H1 (cell line): ENCODE measurements around the gene LPCAT3. TPM values are rescaled to one million over a fixed set of nuclear protein-coding genes. Genes with fewer than 3 reads are reported as not detected.

Experiments used
- CTCF ChIA-PET: fragments of 300-600 bp; sonication (Branson Sonifier 250); formaldehyde crosslinking; loops from one replicate; lab custom pipeline; 2021; ENCODE audit not compliant: partially characterized antibody; lab: Charles Lee
- POLR2A ChIA-PET: fragments of 300-600 bp; sonication (Branson Sonifier 250); formaldehyde crosslinking; loops from one replicate; lab custom pipeline; 2021; ENCODE audit warnings: inconsistent platforms; ENCODE audit not compliant: partially characterized antibody; lab: Charles Lee
- DNase-seq, 2 experiments: peaks; one replicate each; pipeline versions ENCODE4 v3.0.0 to v3.0.0-alpha.2; 2010 to 2022; ENCODE audit warnings: low spot score in 2 of 2, low read depth in 1 of 2, mixed read lengths in 1 of 2
- FAIRE-seq: peaks from 2 replicates; lab custom pipeline; 2011; peaks lifted over from hg19 to GRCh38; lab: Jason Lieb, UNC
- H2AFZ ChIP-seq: 2 replicates; pipeline ENCODE4 v1.8.1; 2012; ENCODE audit warnings: low read length, inconsistent platforms
- H2AK5ac ChIP-seq: 2 replicates; pipeline ENCODE4 v1.6.1; 2013; ENCODE audit warnings: low read depth, low read length
- H2BK120ac ChIP-seq: replicated peaks from 2 replicates; pipeline ENCODE3; 2013; ENCODE audit warnings: low read depth, low read length, inconsistent platforms
- H2BK12ac ChIP-seq: 2 replicates; pipeline ENCODE4 v1.6.1; 2013; ENCODE audit warnings: low read depth, low read length
- H2BK15ac ChIP-seq: 2 replicates; pipeline ENCODE4 v1.6.1; 2013; ENCODE audit warnings: low read length
- H2BK20ac ChIP-seq: 2 replicates; pipeline ENCODE4 v1.6.1; 2013; ENCODE audit warnings: low read length
- H2BK5ac ChIP-seq: 2 replicates; pipeline ENCODE4 v1.6.1; 2013; ENCODE audit warnings: low read depth, low read length
- H3K14ac ChIP-seq: 2 replicates; pipeline ENCODE4 v1.6.1; 2013; ENCODE audit warnings: inconsistent platforms; ENCODE audit not compliant: insufficient read length
- H3K18ac ChIP-seq: 2 replicates; pipeline ENCODE4 v1.6.1; 2013; ENCODE audit warnings: low read length; ENCODE audit errors: extremely low read depth
- H3K23ac ChIP-seq: 2 replicates; pipeline ENCODE4 v1.6.1; 2013; ENCODE audit warnings: inconsistent platforms; ENCODE audit not compliant: insufficient read length
- H3K23me2 ChIP-seq: 2 replicates; pipeline ENCODE4 v1.6.1; 2013; ENCODE audit warnings: low read depth, low read length
- H3K27ac ChIP-seq: 2 replicates; pipeline ENCODE4 v1.6.1; 2011; ENCODE audit warnings: low read depth, low read length, inconsistent platforms
- H3K27me3 ChIP-seq, 4 experiments: replicated peaks in 1 of 4; 1 replicate in 1 of 4; 2 replicates in 3 of 4; pipeline versions ENCODE4 v1.6.1 to v1.8.1; 2011 to 2013; ENCODE audit warnings: low read length in 3 of 4, mild to moderate bottlenecking in 3 of 4, inconsistent platforms in 2 of 4, mixed read lengths in 2 of 4, moderate library complexity in 1 of 4; ENCODE audit not compliant: control insufficient read depth in 3 of 4, insufficient read depth in 3 of 4; ENCODE audit errors: extremely low read depth in 1 of 4
- H3K36me3 ChIP-seq, 4 experiments: 2 replicates each; pipeline versions ENCODE4 v1.6.1 to v1.8.1; 2011 to 2013; ENCODE audit warnings: mild to moderate bottlenecking in 4 of 4, low read length in 3 of 4, moderate library complexity in 2 of 4, control low read depth in 1 of 4, inconsistent platforms in 1 of 4; ENCODE audit not compliant: insufficient read depth in 4 of 4, control insufficient read depth in 2 of 4
- H3K4ac ChIP-seq: replicated peaks from 2 replicates; pipeline ENCODE3; 2013; ENCODE audit warnings: low read length, low read depth, mixed read lengths, inconsistent platforms; ENCODE audit not compliant: insufficient read length
- H3K4me1 ChIP-seq, 4 experiments: replicated peaks in 1 of 4; 1 replicate in 1 of 4; 2 replicates in 3 of 4; pipeline versions ENCODE4 v1.6.1 to v1.8.1; 2011 to 2013; ENCODE audit warnings: low read length in 3 of 4, inconsistent platforms in 2 of 4, mixed read lengths in 1 of 4; ENCODE audit not compliant: insufficient read depth in 4 of 4, control insufficient read depth in 3 of 4
- H3K4me2 ChIP-seq, 2 experiments: 2 replicates each; pipeline versions ENCODE4 v1.6.1 to v1.8.1; 2011 to 2013; ENCODE audit warnings: low read depth in 2 of 2, low read length in 2 of 2, control low read depth in 1 of 2, inconsistent platforms in 1 of 2, mild to moderate bottlenecking in 1 of 2; ENCODE audit not compliant: insufficient read depth in 1 of 2
- H3K4me3 ChIP-seq, 4 experiments: fragments of 200-600, 300-600 bp in 1 of 4; sonication (generic), shearing (Covaris generic), sonication (Bioruptor Twin) in 1 of 4; 2 replicates each; pipeline versions ENCODE4 v1.5.1 to v1.8.1; 2011 to 2016; ENCODE audit warnings: low read length in 4 of 4, low read depth in 3 of 4, control low read depth in 2 of 4, inconsistent platforms in 2 of 4, mild to moderate bottlenecking in 2 of 4, mixed read lengths in 1 of 4, moderate library complexity in 1 of 4; ENCODE audit not compliant: insufficient read depth in 2 of 4; ENCODE audit errors: extremely low read depth in 1 of 4
- H3K56ac ChIP-seq: replicated peaks from 2 replicates; pipeline ENCODE3; 2013; ENCODE audit warnings: low read depth, mild to moderate bottlenecking, mixed read lengths, low read length, inconsistent platforms; ENCODE audit not compliant: insufficient read length
- H3K79me1 ChIP-seq: 2 replicates; pipeline ENCODE4 v1.6.1; 2013; ENCODE audit warnings: low read depth, low read length, control low read depth
- H3K79me2 ChIP-seq, 2 experiments: 2 replicates each; pipeline versions ENCODE4 v1.6.1 to v1.8.1; 2012 to 2013; ENCODE audit warnings: low read length in 2 of 2, mild to moderate bottlenecking in 2 of 2, inconsistent platforms in 1 of 2; ENCODE audit not compliant: insufficient read depth in 2 of 2, control insufficient read depth in 1 of 2
- H3K9ac ChIP-seq, 4 experiments: replicated peaks in 1 of 4; 1 replicate in 1 of 4; 2 replicates in 3 of 4; pipeline versions ENCODE4 v1.6.1 to v1.8.1; 2011 to 2013; ENCODE audit warnings: low read depth in 3 of 4, low read length in 3 of 4, control low read depth in 2 of 4, mild to moderate bottlenecking in 2 of 4, moderate library complexity in 2 of 4, inconsistent platforms in 1 of 4; ENCODE audit errors: extremely low read depth in 1 of 4
- H3K9me3 ChIP-seq, 2 experiments: 2 replicates each; pipeline versions ENCODE4 v1.6.1 to v1.8.1; 2012 to 2013; ENCODE audit warnings: mild to moderate bottlenecking in 2 of 2, moderate library complexity in 2 of 2, control low read depth in 1 of 2, inconsistent platforms in 1 of 2, low read depth in 1 of 2, low read length in 1 of 2, mixed read lengths in 1 of 2; ENCODE audit not compliant: insufficient read depth in 2 of 2
- H4K20me1 ChIP-seq, 2 experiments: replicated peaks in 1 of 2; 2 replicates each; pipeline versions ENCODE3 to v1.8.1; 2011 to 2013; ENCODE audit warnings: inconsistent platforms in 2 of 2, low read length in 2 of 2, mild to moderate bottlenecking in 1 of 2; ENCODE audit not compliant: insufficient read depth in 2 of 2, control insufficient read depth in 1 of 2
- H4K5ac ChIP-seq: 2 replicates; pipeline ENCODE4 v1.6.1; 2013; ENCODE audit warnings: low read length, low read depth, mixed read lengths, inconsistent platforms; ENCODE audit not compliant: insufficient read length
- H4K8ac ChIP-seq: 2 replicates; pipeline ENCODE4 v1.8.0; 2013; ENCODE audit warnings: mild to moderate bottlenecking, moderate library complexity, low read length, inconsistent platforms; ENCODE audit not compliant: insufficient read depth; ENCODE audit errors: extremely low read depth
- H4K91ac ChIP-seq: replicated peaks from 2 replicates; pipeline ENCODE3; 2013; ENCODE audit warnings: low read length, mixed read lengths, inconsistent platforms; ENCODE audit not compliant: insufficient read length
- BCL11A ChIP-seq, 2 experiments: IDR thresholded peaks; one replicate each; pipeline ENCODE4 v1.6.1; 2011; ENCODE audit warnings: low read depth in 2 of 2, low read length in 2 of 2, mild to moderate bottlenecking in 2 of 2
- FOSL1 ChIP-seq: IDR thresholded peaks from 2 replicates; pipeline ENCODE4 v1.6.1; 2011; ENCODE audit warnings: mild to moderate bottlenecking, low read depth, low read length, moderate library complexity; ENCODE audit not compliant: insufficient read depth
- KDM1A ChIP-seq: fragments of 200-600, 300-600 bp; sonication (generic); IDR thresholded peaks from 2 replicates; pipeline ENCODE4 v1.7.1; 2016; ENCODE audit warnings: mild to moderate bottlenecking, low read length, borderline replicate concordance
- KDM5A ChIP-seq: fragments of 200-600 bp; IDR thresholded peaks from 2 replicates; pipeline ENCODE4 v1.7.1; 2012; ENCODE audit warnings: mild to moderate bottlenecking, low read length, inconsistent platforms, mixed read lengths
- POLR2AphosphoS5 ChIP-seq: IDR thresholded peaks from 2 replicates; pipeline ENCODE4 v1.6.1; 2011; ENCODE audit warnings: low read depth, low read length
- SRF ChIP-seq: IDR thresholded peaks from 2 replicates; pipeline ENCODE4 v1.6.1; 2011; ENCODE audit warnings: mild to moderate bottlenecking, low read depth, low read length, moderate library complexity
- WGBS, 2 experiments: shearing (Covaris generic) in 1 of 2; methylation state at CpG; one replicate each; pipeline versions ENCODE4 v1.1.6 to v1.1.7; 2013 to 2015; ENCODE audit warnings: low lambda C conversion rate in 2 of 2, mixed read lengths in 2 of 2, inconsistent platforms in 1 of 2, low coverage in 1 of 2, missing lambda C conversion rate in 1 of 2; ENCODE audit not compliant: insufficient replicate concordance in 2 of 2, insufficient coverage in 1 of 2, insufficient read length in 1 of 2; ENCODE audit errors: extremely low coverage in 1 of 2, missing lambda C conversion rate in 1 of 2; 5-methylcytosine and 5-hydroxymethylcytosine counted together
- polyA plus RNA-seq, 7 experiments: library from polyadenylated mRNA; depleted of rRNA in 3 of 7; stranded (reverse) in 5 of 7; unstranded in 2 of 7; fragments of >200 nt in 5 of 7; fragments of 200-250 nt in 2 of 7; gene quantifications; 1 replicate in 5 of 7; 2 replicates in 1 of 7; 4 replicates in 1 of 7; pipeline versions ENCODE4 v1.2.1 to v1.2.3, GENCODE V29; 2011 to 2013; ENCODE audit warnings: missing spikeins in 2 of 7, mixed read lengths in 2 of 7
- total RNA-seq: library from RNA; stranded (reverse); fragmentation: NEBNext Ultra II Directional; extraction: Animal tissue kit (Norgen Biotek cat#: 25700); gene quantifications from 2 replicates; pipeline ENCODE4 v1.2.1, GENCODE V29; 2021

The LPCAT3 gene
- total and polyA plus RNA-seq, 2 of the 8 experiments (the other 6 are each of a cell fraction or from before 2014, with no cell fraction given), result 55.8 to 70.4 TPM

DNA sequence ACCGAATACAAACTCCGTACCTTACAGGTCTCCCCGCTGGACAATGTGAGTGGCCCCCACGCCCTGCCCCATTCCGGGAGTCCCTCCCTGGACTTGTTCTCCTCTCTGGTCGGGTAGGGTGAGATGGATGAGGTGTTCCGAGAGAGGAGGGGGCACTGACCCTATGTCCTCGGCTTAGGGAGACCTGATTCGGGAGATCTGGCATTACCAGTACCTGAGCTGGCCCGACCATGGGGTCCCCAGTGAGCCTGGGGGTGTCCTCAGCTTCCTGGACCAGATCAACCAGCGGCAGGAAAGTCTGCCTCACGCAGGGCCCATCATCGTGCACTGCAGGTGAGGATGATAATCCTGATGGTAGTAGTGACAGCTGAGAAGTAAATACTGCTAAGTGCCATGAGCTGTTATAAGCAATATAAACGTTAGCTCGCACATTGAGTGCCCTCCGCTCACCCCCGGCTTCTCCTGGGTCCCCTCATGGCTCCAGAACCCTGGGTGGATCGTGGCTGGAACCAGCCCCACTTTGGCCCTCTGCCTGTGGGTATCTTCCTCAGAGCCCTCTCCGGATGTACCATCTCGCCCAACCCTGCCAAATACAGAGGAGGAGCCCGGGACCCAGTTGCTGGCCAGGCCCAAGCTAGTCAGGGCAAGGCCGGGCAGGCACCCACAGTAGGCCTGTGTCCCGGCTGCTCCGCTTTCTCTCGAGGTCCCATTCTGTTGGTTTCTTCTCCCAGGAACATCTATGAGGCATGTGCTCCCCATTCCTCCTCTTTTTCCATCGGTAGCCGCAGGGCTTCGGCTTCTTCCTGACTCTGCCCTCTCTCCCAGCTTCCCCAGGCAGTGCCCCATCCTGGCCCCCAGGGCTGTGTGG, 60.3 kb downstream of the LPCAT3 start:
- FAIRE-seq (no peak), DNase-seq (no peak)
- Histone ChIP-seq H3K23ac (no peak overlapping the region), H4K8ac (no peak overlapping the region; the same call in 1 of the 2 replicates), H3K27ac (no peak overlapping the region), H3K23me2 (peaks cover 7% of the 10 kb centered on the region; the same call in 1 of the 2 replicates), H3K36me3 (no peaks in the 10 kb centered on the region), H3K79me1 (no peaks in the 10 kb centered on the region), H3K79me2 (peaks cover 0 to 2% of the 10 kb centered on the region in 2 experiments; a peak in 1 of 4 replicates), H3K9ac (no peak overlapping the region), H2AFZ (no peak overlapping the region), H2BK120ac (no peak overlapping the region), H4K5ac (no peak overlapping the region), H2BK15ac (no peak overlapping the region), H3K56ac (no peak overlapping the region), H3K14ac (no peak overlapping the region), H3K4me3 (no peak overlapping the region), H3K4ac (no peak overlapping the region), H2BK20ac (no peak overlapping the region), H3K27me3 (no peaks in the 10 kb centered on the region), H3K4me1 (peaks cover 3 to 26% (median 22%) of the 10 kb centered on the region in 4 experiments), H3K9me3 (no peaks in the 10 kb centered on the region), H3K4me2 (no peak overlapping the region), H2BK12ac (no peak overlapping the region), H2BK5ac (no peak overlapping the region; the same call in 1 of the 2 replicates), H2AK5ac (peak overlapping the region; percentile 46; the same call in 1 of the 2 replicates), H4K20me1 (no peaks in the 10 kb centered on the region), H4K91ac (no peak overlapping the region), H3K18ac (no peak overlapping the region)
- TF ChIP-seq BCL11A (IDR thresholded peaks at IDR 0.05; ENCODE audit: low read depth in 2 of 2, low read length in 2 of 2) (no peak), FOSL1 (no peak), POLR2AphosphoS5 (no peak), KDM5A (no peak), KDM1A (no peak), SRF (no peak)
- WGBS, 2 experiments, result 88% methylated on average over 28 of the region's 28 CpGs; no CpG with 5 or more reads in 1 of the 2 experiments
- POLR2A ChIA-PET, result interaction anchor here (0.9 to 44.0 kb wide), 4 partner anchors 11 to 150 kb away, joined by 5 to 1596 read pairs (median 842); partner anchors contain the start of genes ATN1, C12orf57, EMG1 and PHB2
- CTCF ChIA-PET, result interaction anchor here (0.8 to 12.2 kb wide), 7 partner anchors 11 to 152 kb away, joined by 3 to 277 read pairs (median 4); partner anchors contain the start of genes C12orf57 and RNU7-1
